ENCODE data around the gene MAP4K5. TPM values are rescaled to one million over a fixed set of nuclear protein-coding genes. Genes with fewer than 3 reads are reported as not detected.

MAP4K5 gene
- total RNA-seq, 1 donor from 2014 or later: 123 TPM

GRCh38 chr14:50529288-50530179, 2.8 kb downstream of the MAP4K5 start:
- H3K9me3 Mint-ChIP-seq (ENCODE audit: unreplicated experiment): peaks cover 1% of the 10 kb centered on the region
- peaks cover 65% of the 10 kb centered on the region for H3K4me1 Mint-ChIP-seq (ENCODE audit: unreplicated experiment)
- H3K36me3 Mint-ChIP-seq (ENCODE audit: unreplicated experiment): peaks cover 5% of the 10 kb centered on the region
- H3K4me3 Mint-ChIP-seq (ENCODE audit: unreplicated experiment): peak overlapping the region; percentile 94
- H3K27ac Mint-ChIP-seq (ENCODE audit: unreplicated experiment): peak overlapping the region; percentile 96
- no peak for DNase-seq (ENCODE audit: extremely low spot score, unreplicated experiment)
- TF ChIP-seq CTCF (IDR thresholded peaks at IDR 0.05): no peak
- no peaks in the 10 kb centered on the region for H3K27me3 Mint-ChIP-seq (ENCODE audit: unreplicated experiment)

- Mint-ChIP-seq H3K4me3 (ENCODE audit: unreplicated experiment) (peak overlapping the region; percentile 26), H3K27ac (ENCODE audit: unreplicated experiment) (peak overlapping the region; percentile 96), H3K4me1 (ENCODE audit: unreplicated experiment) (peaks cover 75% of the 10 kb centered on the region), H3K36me3 (ENCODE audit: unreplicated experiment) (peaks cover 14% of the 10 kb centered on the region), H3K9me3 (ENCODE audit: unreplicated experiment) (peaks cover 11% of the 10 kb centered on the region), H3K27me3 (ENCODE audit: unreplicated experiment) (no peaks in the 10 kb centered on the region)
- TF ChIP-seq CTCF (IDR thresholded peaks at IDR 0.05): no peak
- no peak for DNase-seq (ENCODE audit: extremely low spot score, unreplicated experiment)
These were observed 4.4 kb downstream of the MAP4K5 start for GRCh38 chr14:50528000-50528399.

- peaks cover 14% of the 10 kb centered on the region for H3K36me3 Mint-ChIP-seq (ENCODE audit: unreplicated experiment)
- H3K4me1 Mint-ChIP-seq (ENCODE audit: unreplicated experiment): peaks cover 83% of the 10 kb centered on the region
- H3K27ac Mint-ChIP-seq (ENCODE audit: unreplicated experiment): peak overlapping the region; percentile 65
- no peak overlapping the region for H3K4me3 Mint-ChIP-seq (ENCODE audit: unreplicated experiment)
- TF ChIP-seq CTCF (IDR thresholded peaks at IDR 0.05): no peak
- H3K9me3 Mint-ChIP-seq (ENCODE audit: unreplicated experiment): peaks cover 11% of the 10 kb centered on the region
- DNase-seq (ENCODE audit: extremely low spot score, unreplicated experiment): no peak
- no peaks in the 10 kb centered on the region for H3K27me3 Mint-ChIP-seq (ENCODE audit: unreplicated experiment)
These were observed 7.4 kb downstream of the MAP4K5 start for GRCh38 chr14:50524731-50525515.

GRCh38 chr14:50524060-50524459, 8.3 kb downstream of the MAP4K5 start:
- DNase-seq (ENCODE audit: extremely low spot score, unreplicated experiment): no peak
- Mint-ChIP-seq H3K9me3 (ENCODE audit: unreplicated experiment) (peaks cover 11% of the 10 kb centered on the region), H3K36me3 (ENCODE audit: unreplicated experiment) (peaks cover 16% of the 10 kb centered on the region), H3K4me1 (ENCODE audit: unreplicated experiment) (peaks cover 77% of the 10 kb centered on the region), H3K27ac (ENCODE audit: unreplicated experiment) (peak overlapping the region; percentile 65), H3K4me3 (ENCODE audit: unreplicated experiment) (no peak overlapping the region), H3K27me3 (ENCODE audit: unreplicated experiment) (no peaks in the 10 kb centered on the region)
- no peak for TF ChIP-seq CTCF (IDR thresholded peaks at IDR 0.05)

Measured in osteocyte (in vitro differentiated cells).